Transverse colon (tissue), 3 donors: ENCODE measurements around the gene OPTC.

Source experiments
- CTCF ChIP-seq, 5 experiments: fragments of 200-600 bp in 3 of 5; fragments of 450-650 bp in 2 of 5; sonication (generic) in 3 of 5; IDR thresholded peaks; 1 replicate in 2 of 5; 2 replicates in 3 of 5; pipeline ENCODE4 v1.5.1; 2016 to 2017; ENCODE audit warnings: antibody characterized with exemption in 5 of 5, inconsistent platforms in 3 of 5, mild to moderate bottlenecking in 2 of 5, moderate library complexity in 1 of 5
- POLR2A ChIP-seq: fragments of 450-650 bp; IDR thresholded peaks from one replicate; pipeline ENCODE4 v1.6.1; 2016; ENCODE audit warnings: antibody characterized with exemption, mild to moderate bottlenecking, moderate library complexity

DNA sequence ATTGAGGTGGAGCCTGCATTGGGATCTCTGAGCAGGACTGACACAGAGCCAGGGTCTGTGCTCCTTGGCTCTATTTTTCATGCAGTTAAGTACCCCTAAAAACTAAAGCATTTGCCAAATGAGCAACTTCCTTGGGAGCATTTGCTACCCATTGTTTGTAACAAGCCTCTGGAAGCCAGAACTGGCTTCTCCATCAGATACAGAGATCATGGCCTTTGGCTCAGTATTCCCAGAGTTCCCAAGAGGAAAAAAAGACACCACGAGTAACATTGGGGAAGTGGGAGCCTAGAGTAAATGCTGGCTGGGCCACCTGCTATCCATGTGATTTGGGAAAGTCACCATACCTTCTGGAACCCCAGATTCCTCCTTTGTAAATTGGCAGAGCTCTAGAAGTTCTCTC is 44.8 kb downstream of the OPTC start:
- no peak for TF ChIP-seq CTCF (IDR thresholded peaks at IDR 0.05)
- TF ChIP-seq POLR2A, result no peak
